ENCODE measurements around the gene MEIOB. TPM values are rescaled to one million over a fixed set of nuclear protein-coding genes. Genes with fewer than 3 reads are reported as not detected.

MEIOB gene
- total RNA-seq, 1 experiment from 2014 or later, result 1.4 TPM

GRCh38 chr16:1793578-1794220 is 78.3 kb downstream of the MEIOB start, which contains the start of gene IGFALS:
IGFALS (minus strand) TSS chr16:1793705; CDS start chr16:1793652, 53 bp downstream.
- POLR2A ChIA-PET, result interaction anchor here (0.9 to 1.2 kb wide), 2 partner anchors 11 to 34 kb away, joined by 3 read pairs; partner anchors contain the start of genes NUBP2 and SPSB3
- Mint-ChIP-seq H3K4me3 (no peak within 1 kb of the TSS), H3K27me3 (ENCODE audit: low read depth) (no peaks in the 10 kb centered on the region; the same call in 1 of the 2 replicates), H3K9me3 (peaks cover 12% of the 10 kb centered on the region), H3K27ac (no peak within 1 kb of the TSS), H3K4me1 (no peaks in the 10 kb centered on the region), H3K36me3 (peaks cover 11% of the 10 kb centered on the region)
- no peak for DNase-seq (ENCODE audit: low spot score)
- CTCF ChIA-PET, result interaction anchor here (1.0 to 1.6 kb wide), 2 partner anchors 30 to 130 kb away, joined by 3 to 5 read pairs; no protein-coding TSS in a partner anchor
- ATAC-seq, result no peak
- TF ChIP-seq ZNF317 (CRISPR knock-in tag; IDR thresholded peaks at IDR 0.05; ENCODE audit: borderline replicate concordance, low read depth) (no peak), OVOL2 (CRISPR knock-in tag; IDR thresholded peaks at IDR 0.05; ENCODE audit: borderline replicate concordance) (no peak)

- TF ChIP-seq TP53 (CRISPR knock-in tag; IDR thresholded peaks at IDR 0.05), result no peak
- TF ChIP-seq ELF4 (CRISPR knock-in tag; IDR thresholded peaks at IDR 0.05; ENCODE audit: low read depth), result no peak
- TF ChIP-seq FOXP1 (CRISPR knock-in tag; IDR thresholded peaks at IDR 0.05; ENCODE audit: borderline replicate concordance), result no peak
- no peak for TF ChIP-seq SP1 (CRISPR knock-in tag; conservative IDR thresholded peaks at IDR 0.05)
- TF ChIP-seq MXD4 (CRISPR knock-in tag; IDR thresholded peaks at IDR 0.05; ENCODE audit: borderline replicate concordance), result no peak
- TF ChIP-seq ETV6 (CRISPR knock-in tag; IDR thresholded peaks at IDR 0.05), result no peak
- TF ChIP-seq GTF2I (CRISPR knock-in tag; conservative IDR thresholded peaks at IDR 0.05), result no peak
- TF ChIP-seq E2F1 (CRISPR knock-in tag; IDR thresholded peaks at IDR 0.05), result no peak
- TF ChIP-seq CREB1 (CRISPR knock-in tag; IDR thresholded peaks at IDR 0.05), result no peak
- TF ChIP-seq FOXP4 (CRISPR knock-in tag; IDR thresholded peaks at IDR 0.05), result no peak
- H3K36me3 Mint-ChIP-seq, result peaks cover 11% of the 10 kb centered on the region
- no peaks in the 10 kb centered on the region; the same call in 1 of the 2 replicates for H3K27me3 Mint-ChIP-seq (ENCODE audit: low read depth)
- no peak overlapping the region for H3K27ac Mint-ChIP-seq
- DNase-seq (ENCODE audit: low spot score) (no peak), ATAC-seq (no peak)
- H3K4me3 Mint-ChIP-seq, result no peak overlapping the region
- peaks cover 11% of the 10 kb centered on the region for H3K9me3 Mint-ChIP-seq
- H3K4me1 Mint-ChIP-seq, result no peaks in the 10 kb centered on the region
- CTCF ChIA-PET, result interaction anchor here (1.0 to 1.6 kb wide), 2 partner anchors 30 to 131 kb away, joined by 3 to 5 read pairs; no protein-coding TSS in a partner anchor
- POLR2A ChIA-PET, result interaction anchor here (0.9 to 1.2 kb wide), 2 partner anchors 10 to 35 kb away, joined by 3 read pairs; partner anchors contain the start of genes NUBP2 and SPSB3
Measured at GRCh38 chr16:1792836-1793577, 79.0 kb downstream of the MEIOB start.

GRCh38 chr16:1791943-1792812 is 79.8 kb downstream of the MEIOB start:
- Mint-ChIP-seq H3K9me3 (peaks cover 6% of the 10 kb centered on the region), H3K27ac (no peak overlapping the region), H3K4me1 (no peaks in the 10 kb centered on the region), H3K4me3 (no peak overlapping the region), H3K36me3 (peaks cover 6% of the 10 kb centered on the region), H3K27me3 (ENCODE audit: low read depth) (no peaks in the 10 kb centered on the region; the same call in 1 of the 2 replicates)
- DNase-seq (ENCODE audit: low spot score), result no peak
- ATAC-seq, result no peak
- POLR2A ChIA-PET, result interaction anchor here (1.2 kb wide), 1 partner anchor 9 kb away, joined by 3 read pairs; the partner anchor contains the start of genes NUBP2 and SPSB3
- CTCF ChIA-PET, result interaction anchor here (0.7 to 1.6 kb wide), 2 partner anchors 10 to 132 kb away, joined by 3 to 5 read pairs; partner anchors contain the start of genes NUBP2 and SPSB3
- TF ChIP-seq KAT7 (CRISPR knock-in tag; IDR thresholded peaks at IDR 0.05; ENCODE audit: borderline replicate concordance), result no peak
- TF ChIP-seq OVOL2 (CRISPR knock-in tag; IDR thresholded peaks at IDR 0.05; ENCODE audit: borderline replicate concordance), result no peak
- TF ChIP-seq CTCF (IDR thresholded peaks at IDR 0.05), result no peak
- TF ChIP-seq ZNF425 (CRISPR knock-in tag; conservative IDR thresholded peaks at IDR 0.05), result no peak
- no peak for TF ChIP-seq NFATC4 (CRISPR knock-in tag; IDR thresholded peaks at IDR 0.05)
- TF ChIP-seq MAX (CRISPR knock-in tag; IDR thresholded peaks at IDR 0.05), result no peak
